Embryonic facial prominence (tissue), 1 donor: Measurements from ENCODE around the gene SLC22A31.
"Not testable (repeated sequence)": the region's sequence is repeated elsewhere in the genome, so short reads cannot be mapped to it uniquely, and the experiment has no call there.

Source experiments
- DNase-seq: peaks from one replicate; pipeline ENCODE4 v3.0.0-alpha.2; 2016; ENCODE audit errors: extremely low spot score

SLC22A31 gene

DNA sequence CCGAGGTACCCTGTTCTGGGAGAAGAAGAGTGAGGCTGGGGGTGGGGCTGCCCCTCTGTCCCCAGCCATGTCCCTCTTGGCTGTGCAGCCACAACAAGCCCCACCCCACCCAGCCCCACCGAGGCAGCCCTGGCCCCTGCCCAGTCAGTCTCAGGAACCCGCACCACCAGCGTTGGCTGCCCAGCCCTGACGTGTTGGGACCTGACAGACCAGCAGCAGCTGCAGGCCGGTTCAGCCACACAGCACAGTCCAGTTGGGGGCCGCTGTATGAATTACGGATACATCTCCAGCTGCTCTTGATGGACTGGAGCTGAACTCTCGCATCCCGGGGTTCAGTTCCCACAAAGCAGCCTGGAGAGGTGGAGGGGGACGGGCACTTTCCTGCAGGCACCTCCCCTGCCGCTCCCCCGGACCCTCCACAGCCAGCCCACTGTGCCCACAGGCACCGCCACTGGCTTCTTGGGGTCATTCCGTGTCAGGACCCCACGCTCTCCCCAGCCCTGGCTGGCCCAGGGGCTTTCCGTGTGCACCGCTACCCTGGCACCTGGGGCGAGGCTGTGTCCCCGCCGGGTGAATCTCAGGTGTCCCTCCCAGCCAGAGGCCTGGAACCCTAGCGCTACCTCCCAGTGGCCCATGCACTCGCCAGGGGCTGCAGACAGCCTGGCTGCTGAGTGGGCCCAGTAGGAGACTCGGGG lies 21.7 kb downstream of the SLC22A31 start:
- no peak for DNase-seq

DNA sequence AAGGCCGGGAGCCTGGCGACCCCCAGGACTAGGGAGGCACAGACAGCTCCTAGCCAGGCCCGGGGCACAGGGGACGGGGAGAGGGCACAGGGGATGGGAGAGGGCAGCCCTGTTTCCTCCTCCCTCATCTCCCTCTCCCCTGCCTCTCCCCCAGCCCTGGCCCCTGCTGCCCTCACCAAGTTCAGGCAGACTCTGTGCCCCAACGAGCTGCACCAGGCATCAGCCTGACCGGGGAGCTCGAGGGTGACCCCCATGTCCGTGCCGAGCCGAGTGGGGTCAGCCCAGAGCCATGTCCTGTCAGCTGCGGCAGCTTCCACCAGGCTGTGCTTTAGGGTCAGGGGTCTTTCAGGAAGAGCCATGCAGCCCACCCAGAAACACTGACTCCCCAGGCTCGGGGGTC lies 22.8 kb downstream of the SLC22A31 start:
- no peak for DNase-seq

DNA sequence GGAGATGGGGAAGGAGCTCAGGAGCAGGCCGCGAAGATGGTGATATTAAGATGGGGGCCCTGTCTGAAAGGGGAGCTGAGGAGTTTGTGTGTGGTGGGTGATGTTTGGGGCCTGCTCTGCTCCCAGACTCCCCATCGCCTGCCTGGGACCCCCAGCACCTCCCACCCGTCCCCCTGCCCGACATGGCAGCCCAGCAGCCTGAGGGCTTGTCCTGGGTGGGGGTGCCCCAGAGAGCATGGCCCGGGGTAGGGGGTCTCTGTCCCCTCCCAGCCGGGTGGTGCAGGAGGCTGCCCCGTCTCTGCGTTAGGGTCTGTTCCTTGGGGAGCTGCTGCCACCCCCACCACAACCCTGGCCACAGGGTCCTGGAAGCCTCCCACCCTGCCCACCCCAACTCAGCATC lies 23.6 kb downstream of the SLC22A31 start:
- no peak for DNase-seq

- DNase-seq: no peak
Measured at GRCh38 chr16:89176147-89176690, 24.1 kb downstream of the SLC22A31 start.

DNA sequence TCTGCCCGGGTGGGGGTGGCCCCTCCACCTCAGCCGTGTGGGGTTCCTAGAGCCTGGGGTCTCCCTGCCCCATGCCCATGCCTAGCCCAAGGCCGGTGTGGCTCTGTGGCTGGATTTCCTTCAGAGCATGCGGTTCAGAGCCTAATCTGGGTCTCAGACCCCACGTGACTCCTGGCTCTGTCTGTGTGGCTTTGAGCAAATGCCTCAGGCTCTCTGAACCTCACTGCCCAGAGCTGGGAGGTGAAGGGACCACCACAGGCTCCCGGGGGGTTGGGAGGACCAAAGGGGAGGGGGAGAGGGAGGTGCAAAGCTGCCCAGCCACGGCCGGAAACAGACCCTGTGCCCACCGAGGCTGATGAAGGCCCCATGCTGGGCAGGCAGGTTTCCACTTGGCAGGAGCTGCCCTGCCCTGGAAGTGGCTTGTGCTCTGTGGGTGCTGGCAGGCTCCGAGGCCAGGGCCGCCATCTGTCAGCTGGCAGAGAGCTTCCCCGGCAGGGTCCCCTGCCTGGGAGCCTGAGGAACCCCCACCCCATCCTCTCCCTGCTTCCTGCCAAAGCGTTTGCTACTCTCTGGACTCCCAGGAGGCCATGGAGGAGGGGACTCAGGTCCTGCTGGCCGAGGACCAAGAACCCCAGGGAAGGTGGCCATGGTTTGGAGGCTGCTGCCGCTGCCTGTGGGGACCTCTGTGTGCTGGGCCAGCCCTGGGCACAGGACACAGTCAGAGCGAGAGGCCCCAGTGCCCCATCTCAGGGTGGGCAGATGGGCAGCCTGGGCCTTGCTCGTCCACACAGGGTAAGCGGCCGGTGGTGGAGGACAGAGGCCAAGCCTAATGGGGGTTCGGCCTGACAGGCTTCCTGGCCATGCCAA lies 24.8 kb downstream of the SLC22A31 start:
- DNase-seq: no peak

DNA sequence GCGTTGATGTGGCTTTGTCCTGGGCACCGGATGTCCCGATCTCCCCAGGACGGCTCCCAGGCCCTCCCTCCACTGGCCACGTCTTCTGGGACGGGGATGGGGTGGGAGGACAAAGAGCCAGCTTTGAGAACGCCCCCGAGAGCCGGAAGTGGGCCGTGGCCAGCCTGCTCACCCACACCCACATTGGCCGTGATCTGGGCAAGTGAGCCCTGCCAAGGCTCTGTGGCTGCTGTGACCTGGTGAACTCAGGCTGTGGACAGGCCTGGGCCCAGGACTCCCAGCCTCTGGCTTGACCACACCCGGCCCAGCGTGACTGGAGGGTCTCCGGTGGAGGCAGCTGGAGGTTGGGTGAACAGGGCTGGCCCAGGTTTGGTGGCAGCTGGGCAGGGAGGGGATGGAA lies 25.5 kb downstream of the SLC22A31 start:
- DNase-seq: no peak

DNA sequence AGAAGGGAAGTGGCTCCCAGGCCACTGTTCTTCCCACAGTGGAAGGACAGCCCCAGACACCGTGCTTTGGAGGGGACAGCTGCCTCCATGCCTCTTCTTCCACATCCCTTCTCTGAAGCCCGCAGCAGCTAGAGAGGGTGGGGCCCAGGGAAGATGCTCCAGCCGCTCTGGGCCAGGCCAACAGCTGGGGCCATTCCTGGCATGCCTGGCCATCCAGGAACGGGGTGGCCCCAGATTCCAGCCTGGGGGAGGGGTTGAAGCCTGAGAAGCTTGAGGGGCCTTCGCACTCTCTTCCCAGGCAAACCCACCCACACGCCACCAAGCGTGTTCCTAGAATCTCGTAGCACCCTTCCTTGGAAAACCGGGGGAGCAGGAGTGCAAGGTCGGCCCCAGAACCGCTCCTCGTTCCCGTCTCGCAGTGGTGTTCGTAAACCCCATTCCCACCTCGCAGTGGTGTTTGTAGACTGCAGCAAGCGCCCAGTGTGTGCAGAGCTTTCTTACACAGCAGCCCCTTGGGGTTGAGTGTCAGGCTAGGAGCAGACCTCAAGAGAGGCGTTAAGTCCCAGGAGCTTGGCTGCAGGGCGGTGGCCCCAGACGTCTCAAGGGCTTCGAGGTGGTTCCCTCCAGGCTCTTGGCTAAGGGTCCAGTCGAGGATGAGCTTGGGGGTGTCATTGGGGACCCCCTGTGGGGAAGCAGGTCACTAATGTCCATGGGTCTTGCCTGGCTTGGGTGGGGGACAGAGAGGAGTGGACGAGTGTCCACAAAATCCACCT lies 26.1 kb downstream of the SLC22A31 start:
- no peak for DNase-seq

- DNase-seq: no peak
Measured at GRCh38 chr16:89173174-89173921, 27.0 kb downstream of the SLC22A31 start.

GRCh38 chr16:89172528-89173173 lies 27.7 kb downstream of the SLC22A31 start:
- no peak for DNase-seq

DNA sequence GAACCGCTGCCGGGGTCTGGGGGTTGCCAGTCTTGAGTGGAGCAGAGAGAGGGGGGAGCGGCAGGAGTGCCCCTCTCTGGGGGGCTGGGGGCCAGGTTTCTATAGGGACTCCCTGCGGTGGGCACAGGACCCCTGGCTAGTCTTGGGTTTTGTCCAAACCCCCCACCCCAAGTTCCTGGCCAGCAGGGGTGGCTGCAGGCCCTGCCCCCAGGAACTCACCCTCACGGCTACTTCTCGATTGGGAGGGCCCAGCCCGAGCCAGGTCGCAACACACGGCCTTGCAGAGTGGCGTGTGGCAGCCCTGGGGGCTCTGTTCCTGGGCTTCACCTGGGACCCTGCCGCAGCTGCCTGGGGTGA lies 28.2 kb downstream of the SLC22A31 start:
- DNase-seq: no peak

DNA sequence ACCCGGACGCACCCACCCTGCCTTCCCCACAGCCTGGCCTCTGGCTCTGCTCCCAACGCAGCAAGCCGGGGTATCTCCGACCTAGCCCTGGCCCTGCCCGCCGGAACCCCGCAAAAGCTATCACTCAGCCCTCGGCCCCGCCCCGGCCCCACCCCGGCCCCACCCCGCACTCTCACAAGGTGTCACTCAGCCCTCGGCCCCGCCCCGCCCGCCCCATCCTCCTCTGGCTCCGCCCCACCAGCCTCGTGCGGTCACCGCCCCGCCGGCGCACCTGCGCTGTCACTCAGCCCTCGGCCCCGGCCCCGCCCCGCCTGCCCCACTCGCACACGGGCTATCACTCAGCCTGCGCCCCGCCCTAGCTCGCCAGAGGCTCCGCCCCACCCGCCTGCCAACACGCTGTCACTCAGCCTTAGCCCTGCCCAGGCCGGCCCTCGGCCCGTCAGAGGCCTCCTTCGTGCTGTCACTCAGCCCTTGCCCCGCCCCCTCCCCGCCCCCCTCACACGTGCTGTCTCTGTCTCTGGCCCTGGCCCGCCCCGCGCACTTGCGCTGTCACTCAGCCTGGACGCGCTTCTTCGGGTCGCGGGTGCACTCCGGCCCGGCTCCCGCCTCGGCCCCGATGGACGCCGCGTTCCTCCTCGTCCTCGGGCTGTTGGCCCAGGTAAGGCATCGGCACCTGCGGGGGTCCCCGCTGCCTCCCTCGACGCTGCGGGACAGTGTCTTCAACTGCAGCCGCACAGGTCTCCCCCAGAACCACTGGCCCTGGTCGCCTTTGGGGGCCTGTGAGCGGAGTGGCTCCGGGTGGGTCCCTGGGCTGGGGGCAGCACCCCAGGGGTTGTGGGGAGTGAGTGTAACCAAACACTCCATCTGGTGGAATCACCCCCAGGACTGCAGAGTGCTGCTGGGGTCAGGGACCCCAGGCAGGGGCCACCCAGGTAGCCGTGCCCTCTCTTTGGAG lies 28.8 kb downstream of the SLC22A31 start, which contains the start of gene CDH15:
Gene CDH15, plus strand, starts transcription at position 533 of the 955 bp plus-strand sequence. Its CDS starts 84 bp downstream, at position 617.
- peak; percentile 66 for DNase-seq

- DNase-seq: no peak
Measured at GRCh38 chr16:89170346-89171215, 29.8 kb downstream of the SLC22A31 start.

DNA sequence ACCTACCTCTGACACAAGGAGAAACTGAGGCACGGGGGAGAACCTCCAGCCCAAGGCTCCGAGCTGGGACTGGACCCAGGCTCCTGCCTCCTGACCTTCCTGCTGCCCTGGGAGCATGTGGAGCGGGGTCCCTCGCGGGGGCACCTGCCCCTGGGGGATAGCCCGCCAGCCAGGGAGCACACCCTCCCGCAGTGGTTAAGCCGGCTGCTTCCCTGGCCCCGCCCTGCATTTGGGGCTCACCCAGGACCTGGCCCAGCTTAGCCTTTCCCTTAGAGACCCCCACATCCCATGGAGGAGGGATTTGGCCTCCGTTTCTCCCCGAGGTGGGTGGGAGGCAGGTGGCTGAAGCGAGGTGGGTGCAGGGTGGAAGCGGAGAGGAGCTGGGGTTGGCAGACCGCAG lies 30.6 kb downstream of the SLC22A31 start:
- no peak for DNase-seq

GRCh38 chr16:89168381-89169189 lies 31.8 kb downstream of the SLC22A31 start:
- no peak for DNase-seq

GRCh38 chr16:89167425-89167941 lies 32.9 kb downstream of the SLC22A31 start:
- no peak for DNase-seq

DNA sequence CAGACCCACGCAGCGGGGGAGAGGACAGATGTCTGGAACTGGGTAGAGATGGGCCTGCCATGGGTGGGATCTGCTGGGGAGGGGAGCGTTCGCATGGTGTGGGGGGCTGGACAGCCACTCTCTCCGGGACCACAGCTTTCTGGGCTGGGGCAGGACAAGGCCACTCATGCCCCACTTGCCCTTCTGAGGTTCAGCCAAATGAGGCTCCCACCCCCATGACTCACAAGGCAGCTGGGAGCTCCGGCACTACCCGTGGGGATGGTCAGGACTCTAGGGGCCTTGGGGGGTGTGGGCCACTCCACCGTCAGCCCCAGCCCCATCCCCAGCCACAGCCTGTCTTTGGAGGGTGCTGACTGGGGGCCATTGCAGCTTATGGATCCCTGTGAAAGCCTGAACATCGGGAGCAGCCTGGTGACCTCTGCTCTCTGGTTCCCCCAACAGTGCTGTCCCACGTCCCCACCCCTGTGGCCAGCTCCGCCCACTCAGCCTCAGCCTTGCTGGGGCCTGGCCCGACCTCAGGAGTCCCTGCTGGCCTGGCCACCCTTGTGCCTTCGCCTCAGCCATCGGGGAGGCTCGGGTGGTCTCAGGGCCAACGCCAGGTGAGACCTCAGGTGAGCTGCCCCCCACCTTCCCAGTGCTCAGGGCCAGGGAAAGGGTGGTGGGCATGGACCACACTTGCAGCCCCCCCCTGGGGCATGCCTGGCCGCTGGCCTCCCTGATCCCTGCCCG lies 33.5 kb downstream of the SLC22A31 start:
- no peak for DNase-seq

DNA sequence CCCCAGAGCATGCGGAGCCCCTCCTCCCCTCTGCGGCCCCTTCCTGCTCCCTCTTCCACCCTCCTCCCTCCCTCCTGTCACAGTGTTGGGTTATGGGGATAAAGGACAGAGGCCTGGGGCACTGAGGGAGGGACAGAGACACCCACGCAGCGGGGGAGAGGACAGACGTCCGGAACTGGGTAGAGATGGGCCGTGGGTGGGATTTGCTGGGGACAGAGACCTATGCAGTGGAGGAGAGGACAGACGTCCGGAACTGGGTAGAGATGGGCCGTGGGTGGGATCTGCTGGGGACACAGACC lies 34.7 kb downstream of the SLC22A31 start:
- not testable (repeated sequence) for DNase-seq
